A673 (cell line): Measurements from ENCODE around the gene DGKK. TPM values are rescaled to one million over a fixed set of nuclear protein-coding genes. Genes with fewer than 3 reads are reported as not detected.

Source experiments
- BruUV-seq: library from RNA; stranded (reverse); fragments of 400-500 nt; replicated peaks from 2 replicates; lab custom pipeline; 2021; lab: Mats Ljungman, UMichigan
- CTCF ChIA-PET: fragments of 300-600 bp; sonication (Branson Sonifier 250); formaldehyde crosslinking; loops from one replicate; lab custom pipeline; 2022; ENCODE audit warnings: antibody characterized with exemption; lab: Charles Lee
- POLR2A ChIA-PET: fragments of 300-600 bp; sonication (Branson Sonifier 250); formaldehyde crosslinking; loops from one replicate; lab custom pipeline; 2022; ENCODE audit warnings: antibody characterized with exemption; ENCODE audit not compliant: low non-redundant PET; lab: Charles Lee
- DNase-seq: peaks from one replicate; pipeline ENCODE4 v3.0.0-alpha.2; 2015; ENCODE audit warnings: low spot score
- H3K27ac ChIP-seq: fragments of 200-600 bp; sonication (generic); 2 replicates; pipeline ENCODE4 v1.5.1; 2016; ENCODE audit warnings: mixed run types, low read depth, mild to moderate bottlenecking, mixed read lengths, antibody characterized with exemption, low read length; ENCODE audit not compliant: poor library complexity, severe bottlenecking
- H3K27me3 ChIP-seq: fragments of 200-600 bp; sonication (generic); replicated peaks from 2 replicates; pipeline ENCODE4 v1.6.1; 2017; ENCODE audit warnings: mixed run types, low read depth, mild to moderate bottlenecking, mixed read lengths, antibody characterized with exemption, low read length; ENCODE audit not compliant: insufficient read depth, poor library complexity
- H3K36me3 ChIP-seq: fragments of 200-600 bp; sonication (generic); 2 replicates; pipeline ENCODE4 v1.6.1; 2016; ENCODE audit warnings: mixed run types, mild to moderate bottlenecking, mixed read lengths, antibody characterized with exemption, low read length; ENCODE audit not compliant: insufficient read depth, poor library complexity, severe bottlenecking
- H3K4me1 ChIP-seq: fragments of 200-600 bp; sonication (generic); 2 replicates; pipeline ENCODE4 v1.6.1; 2017; ENCODE audit warnings: mixed run types, mild to moderate bottlenecking, mixed read lengths, antibody characterized with exemption, low read length; ENCODE audit not compliant: insufficient read depth, poor library complexity, severe bottlenecking
- H3K4me3 ChIP-seq: fragments of 200-600 bp; sonication (generic); 2 replicates; pipeline ENCODE4 v1.5.1; 2016; ENCODE audit warnings: low read depth, mixed run types, mild to moderate bottlenecking, mixed read lengths, low read length; ENCODE audit not compliant: poor library complexity, severe bottlenecking
- H3K9me3 ChIP-seq: fragments of 200-600 bp; sonication (generic); 2 replicates; pipeline ENCODE4 v1.6.1; 2016; ENCODE audit warnings: mixed run types, low read depth, mild to moderate bottlenecking, mixed read lengths, antibody characterized with exemption, low read length; ENCODE audit not compliant: poor library complexity, severe bottlenecking
- EZH2 ChIP-seq: fragments of 200-600 bp; sonication (generic); IDR thresholded peaks from 2 replicates; pipeline ENCODE4 v1.6.1; 2017; ENCODE audit warnings: borderline replicate concordance, low read depth, mild to moderate bottlenecking, mixed read lengths, antibody characterized with exemption, low read length; ENCODE audit not compliant: poor library complexity, severe bottlenecking
- intact Hi-C: fragments of 100-400 bp; cut with micrococcal nuclease; formaldehyde crosslinking; loops from one replicate; pipeline ENCODE4 v1.10.0; 2022; ENCODE audit not compliant: unreplicated experiment
- total RNA-seq: library from RNA; stranded (reverse); gene quantifications from 2 replicates; pipeline ENCODE4 v1.2.3, GENCODE V29; 2021
- TF ChIP-seq, protein P1 (sequence below): fragments of 300-800, 200-600 bp; sonication (generic); conservative IDR thresholded peaks from 2 replicates; pipeline ENCODE4 v1.5.1; 2017; ENCODE audit warnings: low read depth, mild to moderate bottlenecking, antibody characterized with exemption, low read length, moderate library complexity, mixed read lengths

Gene DGKK
- total RNA-seq, 1 experiment from 2014 or later: 10.8 TPM

DNA sequence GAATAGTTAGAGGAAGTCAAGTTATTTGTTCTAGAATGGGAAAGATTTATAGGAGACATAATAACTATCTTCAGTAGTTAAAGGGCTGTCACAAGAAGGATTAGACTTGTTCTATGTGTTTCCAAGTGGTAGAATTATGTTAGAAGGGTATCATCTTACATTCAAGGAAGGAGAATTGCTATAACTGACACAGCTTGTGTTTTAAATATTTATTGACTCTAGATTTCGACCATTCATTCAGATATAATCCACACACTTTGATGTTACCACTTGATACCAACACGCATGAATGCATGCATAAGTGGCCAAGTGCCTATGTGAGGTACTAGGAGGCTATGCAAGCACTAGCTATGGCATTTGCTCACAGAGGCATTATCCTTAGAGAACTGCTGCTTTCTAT, 143.4 kb downstream of the DGKK start:
- POLR2A ChIA-PET: no interaction called here
- intact Hi-C loops: no loop called here
- no TSS peak for BruUV-seq
- TF ChIP-seq EZH2: no peak
- TF ChIP-seq, protein P1, sequence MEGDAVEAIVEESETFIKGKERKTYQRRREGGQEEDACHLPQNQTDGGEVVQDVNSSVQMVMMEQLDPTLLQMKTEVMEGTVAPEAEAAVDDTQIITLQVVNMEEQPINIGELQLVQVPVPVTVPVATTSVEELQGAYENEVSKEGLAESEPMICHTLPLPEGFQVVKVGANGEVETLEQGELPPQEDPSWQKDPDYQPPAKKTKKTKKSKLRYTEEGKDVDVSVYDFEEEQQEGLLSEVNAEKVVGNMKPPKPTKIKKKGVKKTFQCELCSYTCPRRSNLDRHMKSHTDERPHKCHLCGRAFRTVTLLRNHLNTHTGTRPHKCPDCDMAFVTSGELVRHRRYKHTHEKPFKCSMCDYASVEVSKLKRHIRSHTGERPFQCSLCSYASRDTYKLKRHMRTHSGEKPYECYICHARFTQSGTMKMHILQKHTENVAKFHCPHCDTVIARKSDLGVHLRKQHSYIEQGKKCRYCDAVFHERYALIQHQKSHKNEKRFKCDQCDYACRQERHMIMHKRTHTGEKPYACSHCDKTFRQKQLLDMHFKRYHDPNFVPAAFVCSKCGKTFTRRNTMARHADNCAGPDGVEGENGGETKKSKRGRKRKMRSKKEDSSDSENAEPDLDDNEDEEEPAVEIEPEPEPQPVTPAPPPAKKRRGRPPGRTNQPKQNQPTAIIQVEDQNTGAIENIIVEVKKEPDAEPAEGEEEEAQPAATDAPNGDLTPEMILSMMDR: no peak
- no peaks in the 10 kb centered on the region for H3K36me3 ChIP-seq
- H3K4me1 ChIP-seq: no peaks in the 10 kb centered on the region
- H3K9me3 ChIP-seq: no peaks in the 10 kb centered on the region
- peak; percentile 15 for DNase-seq
- H3K27ac ChIP-seq: no peak overlapping the region
- H3K27me3 ChIP-seq: no peaks in the 10 kb centered on the region
- CTCF ChIA-PET: no interaction called here
- no peak overlapping the region for H3K4me3 ChIP-seq
